ENCODE measurements around the gene SLCO1C1.

Gene SLCO1C1

GRCh38 chr12:20695232-20695631 is at the start of gene SLCO1C1:
Gene SLCO1C1, plus strand, starts transcription at chr12:20695332. Its CDS starts 4,245 bp downstream, at chr12:20699577.
- no peak within 1 kb of the TSS for H3K4me3 ChIP-seq (ENCODE audit: low read length)
- TF ChIP-seq ZNF274 (IDR thresholded peaks at IDR 0.05; ENCODE audit: low read depth, low read length): no peak

GRCh38 chr12:20646239-20646827 is 48.8 kb upstream of the SLCO1C1 start:
- H3K4me3 ChIP-seq (ENCODE audit: low read length): no peak overlapping the region
- no peak for TF ChIP-seq ZNF274 (IDR thresholded peaks at IDR 0.05; ENCODE audit: low read depth, low read length)

GRCh38 chr12:20653871-20654270 is 41.3 kb upstream of the SLCO1C1 start:
- no peak for TF ChIP-seq ZNF274 (IDR thresholded peaks at IDR 0.05; ENCODE audit: low read depth, low read length)
- no peak overlapping the region for H3K4me3 ChIP-seq (ENCODE audit: low read length)

GRCh38 chr12:20656600-20656999 is 38.5 kb upstream of the SLCO1C1 start:
- TF ChIP-seq ZNF274 (IDR thresholded peaks at IDR 0.05; ENCODE audit: low read depth, low read length): no peak
- H3K4me3 ChIP-seq (ENCODE audit: low read length): no peak overlapping the region

- H3K4me3 ChIP-seq (ENCODE audit: low read length): no peak overlapping the region
- TF ChIP-seq ZNF274 (IDR thresholded peaks at IDR 0.05; ENCODE audit: low read depth, low read length): no peak
Observed at GRCh38 chr12:20657496-20657895, 37.6 kb upstream of the SLCO1C1 start.

GRCh38 chr12:20681334-20681733 is 13.8 kb upstream of the SLCO1C1 start:
- no peak overlapping the region for H3K4me3 ChIP-seq (ENCODE audit: low read length)
- no peak for TF ChIP-seq ZNF274 (IDR thresholded peaks at IDR 0.05; ENCODE audit: low read depth, low read length)

- H3K4me3 ChIP-seq (ENCODE audit: low read length): no peak overlapping the region
- TF ChIP-seq ZNF274 (IDR thresholded peaks at IDR 0.05; ENCODE audit: low read depth, low read length): no peak
Observed at GRCh38 chr12:20696181-20696905, 1.2 kb downstream of the SLCO1C1 start.

GRCh38 chr12:20701106-20701505 is 6.0 kb downstream of the SLCO1C1 start:
- H3K4me3 ChIP-seq (ENCODE audit: low read length): no peak overlapping the region
- no peak for TF ChIP-seq ZNF274 (IDR thresholded peaks at IDR 0.05; ENCODE audit: low read depth, low read length)

GRCh38 chr12:20704860-20705259 is 9.7 kb downstream of the SLCO1C1 start:
- H3K4me3 ChIP-seq (ENCODE audit: low read length): no peak overlapping the region
- TF ChIP-seq ZNF274 (IDR thresholded peaks at IDR 0.05; ENCODE audit: low read depth, low read length): no peak

GRCh38 chr12:20711846-20712245 is 16.7 kb downstream of the SLCO1C1 start:
- TF ChIP-seq ZNF274 (IDR thresholded peaks at IDR 0.05; ENCODE audit: low read depth, low read length): no peak
- no peak overlapping the region for H3K4me3 ChIP-seq (ENCODE audit: low read length)

- no peak overlapping the region for H3K4me3 ChIP-seq (ENCODE audit: low read length)
- no peak for TF ChIP-seq ZNF274 (IDR thresholded peaks at IDR 0.05; ENCODE audit: low read depth, low read length)
Observed at GRCh38 chr12:20716037-20716436, 20.9 kb downstream of the SLCO1C1 start.

- no peak overlapping the region for H3K4me3 ChIP-seq (ENCODE audit: low read length)
- no peak for TF ChIP-seq ZNF274 (IDR thresholded peaks at IDR 0.05; ENCODE audit: low read depth, low read length)
Observed at GRCh38 chr12:20716985-20717384, 21.9 kb downstream of the SLCO1C1 start.

- H3K4me3 ChIP-seq (ENCODE audit: low read length): no peak overlapping the region
- TF ChIP-seq ZNF274 (IDR thresholded peaks at IDR 0.05; ENCODE audit: low read depth, low read length): no peak
Observed at GRCh38 chr12:20718294-20718693, 23.2 kb downstream of the SLCO1C1 start.

GRCh38 chr12:20722142-20722541 is 27.0 kb downstream of the SLCO1C1 start:
- no peak for TF ChIP-seq ZNF274 (IDR thresholded peaks at IDR 0.05; ENCODE audit: low read depth, low read length)
- H3K4me3 ChIP-seq (ENCODE audit: low read length): no peak overlapping the region

GRCh38 chr12:20731274-20731673 is 36.1 kb downstream of the SLCO1C1 start:
- H3K4me3 ChIP-seq (ENCODE audit: low read length): no peak overlapping the region

More at GRCh38 chr12:20731274-20731673, 36.1 kb downstream of the SLCO1C1 start:
- TF ChIP-seq ZNF274 (IDR thresholded peaks at IDR 0.05; ENCODE audit: low read depth, low read length): no peak

Measured in GM08714 (cell line).